Erythroblast (primary cell): ENCODE data around the gene MYO5C.

Source experiments
- GATA1 ChIP-seq: IDR thresholded peaks from 2 replicates; pipeline ENCODE4 v1.6.1; 2011; ENCODE audit warnings: low read depth, mild to moderate bottlenecking, control low read depth, low read length, moderate library complexity
- POLR2A ChIP-seq: IDR thresholded peaks from 2 replicates; pipeline ENCODE4 v1.6.1; 2011; ENCODE audit warnings: mild to moderate bottlenecking, low read length

DNA sequence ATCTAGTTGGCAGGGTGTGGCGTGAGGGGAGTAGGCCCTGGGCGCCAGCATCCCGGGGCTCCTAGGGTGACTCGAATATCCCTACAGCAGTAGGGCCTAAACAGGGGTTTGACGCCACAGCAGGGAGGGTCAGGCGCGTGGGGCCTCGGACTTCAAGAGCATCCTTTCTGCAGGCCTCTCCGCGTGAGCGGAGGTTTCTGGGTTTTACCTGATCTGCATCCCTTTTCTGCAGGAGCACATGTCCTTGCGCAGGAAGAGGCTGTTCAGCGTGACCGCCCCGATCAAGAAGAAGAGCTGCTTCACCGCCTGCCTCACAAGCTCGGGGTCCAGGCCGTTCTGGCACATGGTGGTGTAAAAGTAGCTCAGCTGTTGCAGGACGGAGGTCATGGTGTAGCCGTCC lies 90.9 kb downstream of the MYO5C start:
- no peak for TF ChIP-seq POLR2A
- no peak for TF ChIP-seq GATA1
